Stimulated activated CD4-positive, alpha-beta T cell treated with anti-CD3 and anti-CD28 coated beads, Interleukin-2, amount 100 ng/mL, for 48 hours (primary cell): Measurements from ENCODE around the gene GRAMD1B.
"Not testable (repeated sequence)": the region's sequence is repeated elsewhere in the genome, so short reads cannot be mapped to it uniquely, and the experiment has no call there.

ENCODE experiments used
- DNase-seq, 2 donors: peaks; one replicate each; pipeline ENCODE4 v3.0.0-alpha.2; 2020

Gene GRAMD1B

GRCh38 chr11:123448823-123449222, 18.8 kb downstream of the GRAMD1B start:
- no peak for DNase-seq

- DNase-seq = no peak
Observed at GRCh38 chr11:123449436-123449835, 19.4 kb downstream of the GRAMD1B start.

GRCh38 chr11:123450623-123451022, 20.6 kb downstream of the GRAMD1B start:
- no peak for DNase-seq

- no peak for DNase-seq
Observed at GRCh38 chr11:123451183-123451781, 21.2 kb downstream of the GRAMD1B start.

- no peak for DNase-seq
Observed at GRCh38 chr11:123452794-123453193, 22.7 kb downstream of the GRAMD1B start.

GRCh38 chr11:123454060-123454651, 24.1 kb downstream of the GRAMD1B start:
- peak; percentile 54 to 58 for DNase-seq

GRCh38 chr11:123454796-123455195, 24.7 kb downstream of the GRAMD1B start:
- DNase-seq = no peak

- not testable (repeated sequence) for DNase-seq
Observed at GRCh38 chr11:123456448-123456847, 26.4 kb downstream of the GRAMD1B start.

GRCh38 chr11:123457187-123457770, 27.2 kb downstream of the GRAMD1B start:
- DNase-seq = no peak

- DNase-seq = no peak
Observed at GRCh38 chr11:123458501-123458900, 28.4 kb downstream of the GRAMD1B start.

- DNase-seq = no peak
Observed at GRCh38 chr11:123460012-123460700, 30.1 kb downstream of the GRAMD1B start.

GRCh38 chr11:123461164-123461563, 31.1 kb downstream of the GRAMD1B start:
- no peak for DNase-seq

- not testable (repeated sequence) for DNase-seq
Observed at GRCh38 chr11:123465667-123466066, 35.6 kb downstream of the GRAMD1B start.

GRCh38 chr11:123466172-123466571, 36.1 kb downstream of the GRAMD1B start:
- not testable (repeated sequence) for DNase-seq

GRCh38 chr11:123469089-123469488, 39.0 kb downstream of the GRAMD1B start:
- no peak for DNase-seq

- no peak for DNase-seq
Observed at GRCh38 chr11:123469586-123469985, 39.5 kb downstream of the GRAMD1B start.

GRCh38 chr11:123470842-123471241, 40.8 kb downstream of the GRAMD1B start:
- no peak for DNase-seq

GRCh38 chr11:123472236-123472935, 42.3 kb downstream of the GRAMD1B start:
- DNase-seq = no peak

- no peak for DNase-seq
Observed at GRCh38 chr11:123473941-123474677, 44.0 kb downstream of the GRAMD1B start.

GRCh38 chr11:123474994-123475393, 44.9 kb downstream of the GRAMD1B start:
- DNase-seq = no peak

GRCh38 chr11:123475469-123475868, 45.4 kb downstream of the GRAMD1B start:
- no peak for DNase-seq

- no peak for DNase-seq
Observed at GRCh38 chr11:123477205-123477907, 47.3 kb downstream of the GRAMD1B start.
